HL-60 (cell line): Measurements from ENCODE around the gene ATP9B.

Experiments
- GABPA ChIP-seq: IDR thresholded peaks from 2 replicates; pipeline ENCODE4 v1.6.1; 2012; ENCODE audit warnings: low read depth
- POLR2AphosphoS5 ChIP-seq: IDR thresholded peaks from 2 replicates; pipeline ENCODE4 v1.6.1; 2012; ENCODE audit warnings: low read depth
- SPI1 ChIP-seq: IDR thresholded peaks from 2 replicates; pipeline ENCODE4 v1.6.1; 2012; ENCODE audit warnings: low read depth, mild to moderate bottlenecking, borderline replicate concordance
- TF ChIP-seq, protein P1 (sequence below): IDR thresholded peaks from one replicate; pipeline ENCODE4 v1.5.1; 2011; ENCODE audit warnings: low read length, control low read depth, inconsistent platforms; ENCODE audit not compliant: insufficient read depth
- TF ChIP-seq, protein P2 (sequence below): IDR thresholded peaks from 2 replicates; pipeline ENCODE4 v1.6.1; 2012; ENCODE audit warnings: low read depth; ENCODE audit not compliant: insufficient replicate concordance

DNA sequence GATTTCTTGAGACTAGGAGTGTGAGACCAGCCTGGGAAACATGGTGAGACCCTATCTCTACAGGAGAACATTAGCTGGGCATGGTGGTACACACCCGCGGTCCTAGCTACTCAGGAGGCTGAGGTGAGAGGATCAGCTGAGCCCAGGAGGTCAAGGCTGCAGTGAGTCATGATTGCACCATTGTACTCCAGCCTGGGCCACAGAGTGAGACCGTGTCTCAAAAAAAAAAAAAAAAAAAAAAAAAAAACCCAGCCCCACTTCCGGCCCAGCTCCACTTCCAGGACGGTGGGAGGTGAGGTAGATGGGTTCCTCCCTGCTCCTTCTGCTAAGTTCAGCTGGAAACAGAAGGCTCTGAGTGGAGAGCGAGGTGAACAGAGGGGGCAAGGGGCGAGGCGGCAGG lies 285.2 kb downstream of the ATP9B start:
- TF ChIP-seq, protein P1, sequence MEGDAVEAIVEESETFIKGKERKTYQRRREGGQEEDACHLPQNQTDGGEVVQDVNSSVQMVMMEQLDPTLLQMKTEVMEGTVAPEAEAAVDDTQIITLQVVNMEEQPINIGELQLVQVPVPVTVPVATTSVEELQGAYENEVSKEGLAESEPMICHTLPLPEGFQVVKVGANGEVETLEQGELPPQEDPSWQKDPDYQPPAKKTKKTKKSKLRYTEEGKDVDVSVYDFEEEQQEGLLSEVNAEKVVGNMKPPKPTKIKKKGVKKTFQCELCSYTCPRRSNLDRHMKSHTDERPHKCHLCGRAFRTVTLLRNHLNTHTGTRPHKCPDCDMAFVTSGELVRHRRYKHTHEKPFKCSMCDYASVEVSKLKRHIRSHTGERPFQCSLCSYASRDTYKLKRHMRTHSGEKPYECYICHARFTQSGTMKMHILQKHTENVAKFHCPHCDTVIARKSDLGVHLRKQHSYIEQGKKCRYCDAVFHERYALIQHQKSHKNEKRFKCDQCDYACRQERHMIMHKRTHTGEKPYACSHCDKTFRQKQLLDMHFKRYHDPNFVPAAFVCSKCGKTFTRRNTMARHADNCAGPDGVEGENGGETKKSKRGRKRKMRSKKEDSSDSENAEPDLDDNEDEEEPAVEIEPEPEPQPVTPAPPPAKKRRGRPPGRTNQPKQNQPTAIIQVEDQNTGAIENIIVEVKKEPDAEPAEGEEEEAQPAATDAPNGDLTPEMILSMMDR, result no peak
- TF ChIP-seq, protein P2, sequence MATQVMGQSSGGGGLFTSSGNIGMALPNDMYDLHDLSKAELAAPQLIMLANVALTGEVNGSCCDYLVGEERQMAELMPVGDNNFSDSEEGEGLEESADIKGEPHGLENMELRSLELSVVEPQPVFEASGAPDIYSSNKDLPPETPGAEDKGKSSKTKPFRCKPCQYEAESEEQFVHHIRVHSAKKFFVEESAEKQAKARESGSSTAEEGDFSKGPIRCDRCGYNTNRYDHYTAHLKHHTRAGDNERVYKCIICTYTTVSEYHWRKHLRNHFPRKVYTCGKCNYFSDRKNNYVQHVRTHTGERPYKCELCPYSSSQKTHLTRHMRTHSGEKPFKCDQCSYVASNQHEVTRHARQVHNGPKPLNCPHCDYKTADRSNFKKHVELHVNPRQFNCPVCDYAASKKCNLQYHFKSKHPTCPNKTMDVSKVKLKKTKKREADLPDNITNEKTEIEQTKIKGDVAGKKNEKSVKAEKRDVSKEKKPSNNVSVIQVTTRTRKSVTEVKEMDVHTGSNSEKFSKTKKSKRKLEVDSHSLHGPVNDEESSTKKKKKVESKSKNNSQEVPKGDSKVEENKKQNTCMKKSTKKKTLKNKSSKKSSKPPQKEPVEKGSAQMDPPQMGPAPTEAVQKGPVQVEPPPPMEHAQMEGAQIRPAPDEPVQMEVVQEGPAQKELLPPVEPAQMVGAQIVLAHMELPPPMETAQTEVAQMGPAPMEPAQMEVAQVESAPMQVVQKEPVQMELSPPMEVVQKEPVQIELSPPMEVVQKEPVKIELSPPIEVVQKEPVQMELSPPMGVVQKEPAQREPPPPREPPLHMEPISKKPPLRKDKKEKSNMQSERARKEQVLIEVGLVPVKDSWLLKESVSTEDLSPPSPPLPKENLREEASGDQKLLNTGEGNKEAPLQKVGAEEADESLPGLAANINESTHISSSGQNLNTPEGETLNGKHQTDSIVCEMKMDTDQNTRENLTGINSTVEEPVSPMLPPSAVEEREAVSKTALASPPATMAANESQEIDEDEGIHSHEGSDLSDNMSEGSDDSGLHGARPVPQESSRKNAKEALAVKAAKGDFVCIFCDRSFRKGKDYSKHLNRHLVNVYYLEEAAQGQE, result no peak
- no peak for TF ChIP-seq POLR2AphosphoS5
- TF ChIP-seq GABPA, result no peak
- TF ChIP-seq SPI1, result no peak
